ENCODE data around the gene CDK5RAP1.

Gene CDK5RAP1

GRCh38 chr20:33332905-33333456 is 68.3 kb downstream of the CDK5RAP1 start:
- DNase-seq: no peak

- DNase-seq: no peak
These were observed 72.9 kb downstream of the CDK5RAP1 start for GRCh38 chr20:33328157-33329137.

GRCh38 chr20:33325350-33325749 is 76.0 kb downstream of the CDK5RAP1 start:
- DNase-seq: no peak

- DNase-seq: no peak
These were observed 78.1 kb downstream of the CDK5RAP1 start for GRCh38 chr20:33323236-33323635.

- DNase-seq: no peak
These were observed 78.9 kb downstream of the CDK5RAP1 start for GRCh38 chr20:33322456-33322855.

GRCh38 chr20:33320006-33320405 is 81.3 kb downstream of the CDK5RAP1 start:
- DNase-seq: no peak

- no peak for DNase-seq
These were observed 83.3 kb downstream of the CDK5RAP1 start for GRCh38 chr20:33318096-33318429.

GRCh38 chr20:33317424-33318095 is 83.8 kb downstream of the CDK5RAP1 start:
- no peak for DNase-seq

- no peak for DNase-seq
These were observed 84.4 kb downstream of the CDK5RAP1 start for GRCh38 chr20:33316958-33317357.

GRCh38 chr20:33316343-33316742 is 85.0 kb downstream of the CDK5RAP1 start:
- DNase-seq: no peak

- no peak for DNase-seq
These were observed 87.5 kb downstream of the CDK5RAP1 start for GRCh38 chr20:33313686-33314314.

GRCh38 chr20:33312583-33312982 is 88.7 kb downstream of the CDK5RAP1 start:
- no peak for DNase-seq

- no peak for DNase-seq
These were observed 89.3 kb downstream of the CDK5RAP1 start for GRCh38 chr20:33311996-33312395.

- DNase-seq: no peak
These were observed 90.3 kb downstream of the CDK5RAP1 start for GRCh38 chr20:33311011-33311410.

GRCh38 chr20:33310327-33310899 is 90.9 kb downstream of the CDK5RAP1 start:
- DNase-seq: no peak

GRCh38 chr20:33309631-33310030 is 91.7 kb downstream of the CDK5RAP1 start:
- DNase-seq: no peak
